GM06990 (cell line): Measurements from ENCODE around the gene MICAL2.

Experiments
- DNase-seq: peaks from one replicate; pipeline ENCODE4 v3.0.0-alpha.2; 2011; ENCODE audit not compliant: insufficient read length; ENCODE audit errors: extremely low read depth
- H3K27me3 ChIP-seq: replicated peaks from 2 replicates; pipeline ENCODE4 v1.6.0; 2011; ENCODE audit warnings: low read length; ENCODE audit not compliant: control insufficient read depth, insufficient read depth
- H3K36me3 ChIP-seq: 2 replicates; pipeline ENCODE4 v1.5.1; 2011; ENCODE audit warnings: low read length; ENCODE audit not compliant: control insufficient read depth, insufficient read depth
- H3K4me3 ChIP-seq: replicated peaks from 2 replicates; pipeline ENCODE4 v1.5.1; 2011; ENCODE audit warnings: low read depth, mild to moderate bottlenecking, control low read depth, low read length
- CTCF ChIP-seq: IDR thresholded peaks from 2 replicates; pipeline ENCODE4 v1.5.1; 2011; ENCODE audit warnings: low read length, control low read depth, mild to moderate bottlenecking, inconsistent platforms; ENCODE audit not compliant: insufficient read depth, poor library complexity, severe bottlenecking

MICAL2 gene

GRCh38 chr11:12137938-12138731 lies 27.7 kb downstream of the MICAL2 start:
- TF ChIP-seq CTCF = no peak
- no peak overlapping the region for H3K4me3 ChIP-seq
- no peak for DNase-seq
- no peaks in the 10 kb centered on the region for H3K27me3 ChIP-seq
- H3K36me3 ChIP-seq = no peaks in the 10 kb centered on the region

DNA sequence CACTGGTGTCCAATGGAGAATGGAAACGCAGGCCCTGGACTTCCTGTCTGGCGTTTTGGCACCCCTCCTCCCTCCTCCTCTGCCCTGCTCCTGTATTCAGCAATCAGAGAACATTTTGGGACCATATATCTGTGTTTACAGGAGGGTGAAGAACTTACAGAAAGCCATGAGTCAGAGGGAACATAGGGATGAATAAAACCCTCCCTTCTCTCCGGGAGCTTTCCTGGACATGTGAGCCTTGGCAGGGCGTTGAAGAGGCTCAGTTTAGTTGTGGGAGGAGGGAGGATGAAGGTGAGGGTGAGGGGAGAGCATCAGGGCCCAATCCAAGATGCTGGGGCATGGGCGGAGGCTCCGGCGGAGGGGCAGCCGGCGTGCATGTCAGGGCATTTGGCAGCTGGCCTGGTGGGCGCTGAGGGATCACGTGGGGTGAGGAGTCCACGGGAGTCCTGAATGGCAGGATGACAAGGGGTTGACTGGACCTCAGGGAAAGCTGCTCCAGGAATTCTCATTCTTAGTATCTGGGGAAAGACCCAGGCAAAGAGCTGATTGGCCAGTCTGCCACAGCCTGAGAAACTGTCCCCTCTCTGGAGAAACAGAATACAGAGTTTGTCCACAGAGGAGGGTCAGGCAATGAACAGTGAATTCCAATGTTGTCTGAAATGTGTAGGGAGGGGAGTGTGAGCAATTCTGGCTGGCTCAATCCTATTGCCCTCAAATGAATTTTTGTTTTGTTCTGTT lies 28.9 kb downstream of the MICAL2 start:
- DNase-seq = no peak
- Histone ChIP-seq H3K4me3 (no peak overlapping the region), H3K36me3 (no peaks in the 10 kb centered on the region), H3K27me3 (no peaks in the 10 kb centered on the region)
- no peak for TF ChIP-seq CTCF

GRCh38 chr11:12140186-12140793 lies 29.9 kb downstream of the MICAL2 start:
- TF ChIP-seq CTCF = no peak
- DNase-seq = no peak
- H3K4me3 ChIP-seq = no peak overlapping the region
- no peaks in the 10 kb centered on the region for H3K36me3 ChIP-seq
- H3K27me3 ChIP-seq = no peaks in the 10 kb centered on the region

DNA sequence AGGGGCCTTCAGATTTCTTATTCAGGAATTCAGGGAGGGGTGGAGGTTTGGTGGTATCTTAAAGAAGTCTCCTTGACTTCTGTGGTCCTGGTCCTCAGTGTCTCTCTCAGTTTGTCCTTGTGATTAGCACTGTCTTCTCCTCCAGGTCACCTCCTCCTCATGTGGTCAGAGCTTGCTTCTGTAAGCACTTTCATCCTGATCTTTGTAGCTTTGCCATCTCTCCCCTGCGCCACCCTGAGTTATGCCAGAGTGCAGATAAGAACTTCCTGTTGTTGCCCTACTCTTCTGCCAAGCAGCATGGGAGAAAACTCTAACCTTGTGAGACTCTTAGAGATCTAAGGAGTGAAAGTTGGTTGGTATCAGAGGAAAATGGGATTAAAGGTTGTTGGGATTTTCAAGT lies 30.9 kb downstream of the MICAL2 start:
- TF ChIP-seq CTCF = no peak
- Histone ChIP-seq H3K36me3 (no peaks in the 10 kb centered on the region), H3K4me3 (no peak overlapping the region), H3K27me3 (no peaks in the 10 kb centered on the region)
- DNase-seq = no peak

DNA sequence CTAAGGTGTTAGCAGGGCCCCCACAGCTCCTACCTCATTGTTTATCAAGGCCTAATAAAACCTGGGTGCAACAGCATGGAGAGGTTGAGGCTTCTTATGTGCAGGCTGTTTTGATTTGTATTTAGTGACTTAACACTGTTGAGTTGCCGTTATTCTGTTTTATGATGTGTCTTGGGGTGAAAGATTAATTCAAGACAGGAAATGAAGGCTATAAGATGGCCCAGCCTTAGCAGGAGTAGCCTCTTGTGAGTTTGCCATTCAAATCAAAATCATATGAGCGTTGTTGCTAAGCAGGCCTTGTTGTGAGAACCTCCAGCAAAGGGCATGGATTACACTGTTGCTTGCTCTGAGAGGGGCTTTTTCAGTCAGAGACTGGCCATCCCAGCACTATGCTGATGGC lies 31.8 kb downstream of the MICAL2 start:
- no peak for DNase-seq
- no peaks in the 10 kb centered on the region for H3K36me3 ChIP-seq
- no peaks in the 10 kb centered on the region for H3K27me3 ChIP-seq
- no peak overlapping the region for H3K4me3 ChIP-seq
- TF ChIP-seq CTCF = no peak
